ENCODE data around the gene PTPRD. TPM values are rescaled to one million over a fixed set of nuclear protein-coding genes. Genes with fewer than 3 reads are reported as not detected.
A peak's percentile ranks its signal among the peaks of the same experiment; 100 is the strongest.

PTPRD gene
- total RNA-seq, 4 donors from 2014 or later = 19.6 to 78.9 (median 45.6) TPM

DNA sequence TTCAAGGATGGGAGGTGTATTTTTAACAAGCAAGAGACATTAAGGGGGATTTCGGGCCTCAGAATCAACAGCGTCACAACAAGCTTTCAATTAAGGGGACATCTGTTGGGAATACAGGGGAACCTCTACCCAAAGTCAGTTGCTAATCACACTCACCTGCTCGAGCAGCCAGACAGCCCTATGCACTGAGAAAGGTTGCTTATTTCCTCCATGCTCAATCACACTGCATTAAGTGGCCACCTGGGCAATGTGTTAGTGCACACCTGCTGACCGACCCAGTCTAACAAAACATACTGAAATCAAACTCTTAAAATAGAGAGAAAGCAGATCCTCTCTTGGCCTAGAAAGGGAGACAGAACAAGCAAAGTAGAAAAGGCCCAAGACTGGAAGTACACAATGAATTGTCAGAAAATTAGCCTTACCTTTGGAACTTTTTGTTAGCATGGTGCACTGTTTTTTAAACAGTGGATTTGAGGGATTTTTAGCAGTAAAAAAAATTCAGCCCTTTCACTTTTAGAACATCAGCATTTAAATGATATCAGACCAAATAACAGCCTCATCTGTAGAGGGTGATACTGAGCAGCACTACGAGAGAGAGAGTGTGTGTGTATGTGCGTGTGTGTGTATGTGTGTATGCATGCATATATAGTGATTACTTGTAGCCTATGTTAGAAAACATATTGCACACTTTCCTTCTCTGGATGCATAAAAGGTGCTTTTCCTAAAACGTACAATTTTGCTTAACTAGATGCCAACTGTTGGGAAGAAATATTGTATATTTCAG is 1694.7 kb downstream of the PTPRD start:
- no peaks in the 10 kb centered on the region for H3K9me3 ChIP-seq
- no peak overlapping the region for H3K27ac ChIP-seq
- no peaks in the 10 kb centered on the region for H3K27me3 ChIP-seq
- no peaks in the 10 kb centered on the region for H3K4me1 ChIP-seq
- no peak for TF ChIP-seq CTCF (IDR thresholded peaks at IDR 0.05)
- no peak for TF ChIP-seq POLR2A (IDR thresholded peaks at IDR 0.05)
- H3K4me3 ChIP-seq (replicated peaks in 1 of 3) = no peak overlapping the region
- no peak for DNase-seq
- no peaks in the 10 kb centered on the region for H3K36me3 ChIP-seq
- 63% methylated on average over 7 of the region's 7 CpGs for WGBS, 2 donors
- intact Hi-C loops (cut with DNase I) = no loop called here

- Histone ChIP-seq H3K4me3 (replicated peaks in 1 of 3) (no peak overlapping the region), H3K4me1 (no peaks in the 10 kb centered on the region), H3K27ac (no peak overlapping the region), H3K27me3 (no peaks in the 10 kb centered on the region), H3K9me3 (no peaks in the 10 kb centered on the region), H3K36me3 (no peaks in the 10 kb centered on the region)
- 87% methylated on average over 2 of the region's 2 CpGs for WGBS, 2 donors
- TF ChIP-seq POLR2A (IDR thresholded peaks at IDR 0.05) (no peak), CTCF (IDR thresholded peaks at IDR 0.05) (no peak)
- intact Hi-C loops (cut with DNase I) = no loop called here
- no peak for DNase-seq
These were observed 1696.0 kb downstream of the PTPRD start for GRCh38 chr9:8916771-8917170.

- Histone ChIP-seq H3K9me3 (no peaks in the 10 kb centered on the region), H3K36me3 (no peaks in the 10 kb centered on the region), H3K4me1 (no peaks in the 10 kb centered on the region), H3K27me3 (no peaks in the 10 kb centered on the region), H3K4me3 (replicated peaks in 1 of 3) (no peak overlapping the region), H3K27ac (no peak overlapping the region)
- intact Hi-C loops (cut with DNase I) = no loop called here
- DNase-seq = no peak
- TF ChIP-seq CTCF (IDR thresholded peaks at IDR 0.05) (no peak), POLR2A (IDR thresholded peaks at IDR 0.05) (no peak)
These were observed 1704.9 kb downstream of the PTPRD start for GRCh38 chr9:8907868-8908267.

DNA sequence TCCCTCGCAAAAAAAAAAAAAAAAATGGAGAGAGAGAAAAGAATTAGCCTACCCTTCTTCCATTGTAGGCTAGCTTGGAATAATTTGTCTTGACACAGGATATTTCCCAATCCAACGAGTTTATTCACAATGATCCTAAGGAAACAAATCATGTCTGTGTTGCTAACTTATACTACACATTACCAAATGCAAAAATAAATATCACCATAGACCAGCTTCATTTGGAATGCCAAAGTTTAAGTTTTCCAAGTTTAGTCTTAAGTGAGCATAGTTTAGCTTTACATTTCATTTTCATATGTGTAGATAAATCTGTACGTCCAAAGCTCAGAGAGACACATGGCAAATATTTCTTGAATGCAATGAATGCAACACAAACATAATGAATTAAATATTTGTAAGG is 1707.1 kb downstream of the PTPRD start:
- H3K4me3 ChIP-seq (replicated peaks in 1 of 3) = no peak overlapping the region
- TF ChIP-seq POLR2A (IDR thresholded peaks at IDR 0.05) (no peak), CTCF (IDR thresholded peaks at IDR 0.05) (no peak)
- no peak for DNase-seq
- WGBS, 2 donors = 47 to 56% methylated on average over 3 of the region's 3 CpGs
- H3K27me3 ChIP-seq = no peaks in the 10 kb centered on the region
- H3K36me3 ChIP-seq = no peaks in the 10 kb centered on the region
- no peaks in the 10 kb centered on the region for H3K4me1 ChIP-seq
- H3K27ac ChIP-seq = no peak overlapping the region
- H3K9me3 ChIP-seq = no peaks in the 10 kb centered on the region
- intact Hi-C loops (cut with DNase I) = no loop called here

- TF ChIP-seq POLR2A (IDR thresholded peaks at IDR 0.05) (no peak), CTCF (IDR thresholded peaks at IDR 0.05) (no peak)
- Histone ChIP-seq H3K27me3 (no peaks in the 10 kb centered on the region), H3K4me1 (no peaks in the 10 kb centered on the region), H3K27ac (no peak overlapping the region), H3K9me3 (no peaks in the 10 kb centered on the region), H3K4me3 (replicated peaks in 1 of 3) (no peak overlapping the region), H3K36me3 (no peaks in the 10 kb centered on the region)
- intact Hi-C loops (cut with DNase I) = no loop called here
- peak in 1 of 2 donors; percentile 17 for DNase-seq
- WGBS, 2 donors = 56 to 59% methylated on average over 8 of the region's 8 CpGs
These were observed 1707.9 kb downstream of the PTPRD start for GRCh38 chr9:8904771-8905515.

Measured in thyroid gland (tissue), 4 donors.